B cell (primary cell): ENCODE results near the gene RNASEH1. TPM values are rescaled to one million over a fixed set of nuclear protein-coding genes. Genes with fewer than 3 reads are reported as not detected.

Experiments used
- ATAC-seq: fragments of 200-7000 bp; cut with Tn5 transposase; one replicate; pipeline ENCODE4 v1.10.0; 2021; ENCODE audit warnings: low read depth, mild to moderate bottlenecking, moderate number of reproducible peaks, moderate library complexity
- CTCF ChIA-PET: fragments of 350-600 bp; sonication (Branson Sonifier 250); formaldehyde crosslinking; loops from one replicate; lab custom pipeline; 2021; ENCODE audit warnings: antibody characterized with exemption, inconsistent platforms; lab: Charles Lee
- POLR2A ChIA-PET: fragments of 350-600 bp; sonication (Branson Sonifier 250); formaldehyde crosslinking; loops from one replicate; lab custom pipeline; 2021; ENCODE audit warnings: antibody characterized with exemption; lab: Charles Lee
- DNase-seq: peaks from one replicate; pipeline ENCODE4 v3.0.0; 2013
- H2AFZ ChIP-seq: 2 replicates; pipeline ENCODE4 v1.6.1; 2012; ENCODE audit warnings: mild to moderate bottlenecking, low read depth, low read length; ENCODE audit not compliant: insufficient read depth, poor library complexity, severe bottlenecking
- H3K27ac ChIP-seq, 2 donors: 1 replicate in 1 of 2; 2 replicates in 1 of 2; pipeline ENCODE4 v1.5.1; 2012 to 2013; ENCODE audit warnings: low read length in 2 of 2, mild to moderate bottlenecking in 2 of 2, moderate library complexity in 1 of 2
- H3K27me3 ChIP-seq, 4 experiments: fragments of 200-600 bp in 1 of 4; sonication (generic) in 1 of 4; replicated peaks in 1 of 4; 1 replicate in 2 of 4; 2 replicates in 2 of 4; pipeline versions ENCODE4 v1.6.1 to v1.7.0; 2013 to 2016; ENCODE audit warnings: low read length in 3 of 4, mild to moderate bottlenecking in 2 of 4, mixed read lengths in 1 of 4, moderate library complexity in 1 of 4; ENCODE audit not compliant: insufficient read depth in 4 of 4, control insufficient read depth in 3 of 4; ENCODE audit errors: control extremely low read depth in 1 of 4
- H3K36me3 ChIP-seq, 2 experiments: replicated peaks in 1 of 2; 1 replicate in 1 of 2; 2 replicates in 1 of 2; pipeline versions ENCODE4 v1.6.1 to v1.7.1; 2013; ENCODE audit warnings: low read length in 1 of 2; ENCODE audit not compliant: insufficient read depth in 2 of 2, control insufficient read depth in 1 of 2; ENCODE audit errors: control extremely low read depth in 1 of 2, extremely low read depth in 1 of 2
- H3K4me1 ChIP-seq, 2 donors: fragments of 200-600 bp in 1 of 2; sonication (generic) in 1 of 2; 1 replicate in 1 of 2; 2 replicates in 1 of 2; pipeline versions ENCODE4 v1.5.1 to v1.6.1; 2013 to 2017; ENCODE audit warnings: low read length in 2 of 2; ENCODE audit not compliant: control insufficient read depth in 2 of 2, insufficient read depth in 2 of 2
- H3K4me2 ChIP-seq: replicated peaks from 2 replicates; pipeline ENCODE3; 2012; ENCODE audit warnings: mild to moderate bottlenecking, low read depth, low read length; ENCODE audit not compliant: poor library complexity, severe bottlenecking
- H3K4me3 ChIP-seq, 5 experiments: fragments of 200-600 bp in 1 of 5; sonication (generic) in 1 of 5; 1 replicate in 3 of 5; 2 replicates in 2 of 5; pipeline versions ENCODE4 v1.5.1 to v1.7.0; 2011 to 2016; ENCODE audit warnings: low read length in 4 of 5, mild to moderate bottlenecking in 4 of 5, low read depth in 2 of 5, control low read depth in 1 of 5, moderate library complexity in 1 of 5; ENCODE audit not compliant: insufficient read depth in 1 of 5; ENCODE audit errors: control extremely low read depth in 1 of 5, extremely low read depth in 1 of 5
- H3K79me2 ChIP-seq: fragments of 200-600 bp; sonication (generic); one replicate; pipeline ENCODE4 v1.6.0; 2016; ENCODE audit warnings: low read length; ENCODE audit not compliant: control insufficient read depth, insufficient read depth
- H3K9ac ChIP-seq: fragments of 200-600 bp; sonication (generic); 2 replicates; pipeline ENCODE4 v1.6.1; 2017; ENCODE audit warnings: mild to moderate bottlenecking, low read length, moderate library complexity
- H3K9me3 ChIP-seq, 3 donors: one replicate each; pipeline versions ENCODE4 v1.6.1 to v1.7.1; 2013; ENCODE audit warnings: low read length in 2 of 3; ENCODE audit not compliant: control insufficient read depth in 2 of 3, insufficient read depth in 1 of 3; ENCODE audit errors: control extremely low read depth in 1 of 3
- H4K20me1 ChIP-seq: 2 replicates; pipeline ENCODE4 v1.6.0; 2012; ENCODE audit warnings: mild to moderate bottlenecking, low read length; ENCODE audit not compliant: insufficient read depth, control insufficient read depth, poor library complexity, severe bottlenecking
- H3K27ac Mint-ChIP-seq: one replicate; pipeline ENCODE4 v1.8.0; 2021; ENCODE audit warnings: mixed read lengths
- H3K27me3 Mint-ChIP-seq: one replicate; pipeline ENCODE4 v1.8.0; 2021; ENCODE audit warnings: mixed read lengths
- H3K4me1 Mint-ChIP-seq: one replicate; pipeline ENCODE4 v1.8.0; 2021; ENCODE audit warnings: mixed read lengths
- H3K4me3 Mint-ChIP-seq: one replicate; pipeline ENCODE4 v1.8.0; 2021; ENCODE audit warnings: mixed read lengths
- H3K9me3 Mint-ChIP-seq: one replicate; pipeline ENCODE4 v1.8.0; 2022; ENCODE audit warnings: mixed read lengths; ENCODE audit not compliant: insufficient read depth
- CTCF ChIP-seq: fragments of 200-600 bp; IDR thresholded peaks from one replicate; pipeline ENCODE4 v1.8.0; 2022; ENCODE audit warnings: antibody characterized with exemption, mild to moderate bottlenecking
- EZH2 ChIP-seq: IDR thresholded peaks from 2 replicates; pipeline ENCODE4 v1.6.1; 2012; ENCODE audit warnings: borderline replicate concordance, low read depth, mild to moderate bottlenecking, moderate library complexity, low read length; ENCODE audit not compliant: insufficient read depth, poor library complexity, severe bottlenecking
- WGBS: methylation state at CpG from one replicate; pipeline ENCODE4 v1.1.5; 2013; ENCODE audit warnings: missing lambda C conversion rate; ENCODE audit not compliant: insufficient coverage; 5-methylcytosine and 5-hydroxymethylcytosine counted together
- intact Hi-C: fragments of 100-400 bp; cut with micrococcal nuclease; formaldehyde crosslinking; loops from one replicate; pipeline ENCODE4 v1.10.0; 2022
- polyA plus RNA-seq: library from polyadenylated mRNA; depleted of rRNA; stranded (reverse); fragments of >200 nt; gene quantifications from 2 replicates; pipeline ENCODE4 v1.2.3, GENCODE V29; 2012
- total RNA-seq, 2 donors: library from RNA; stranded (reverse); fragments of 120-200 nt in 1 of 2; gene quantifications; 1 replicate in 1 of 2; 2 replicates in 1 of 2; pipeline versions ENCODE4 v1.2.3 to v1.2.4, GENCODE V29; 2013 to 2022

The RNASEH1 gene
- total and polyA plus RNA-seq, 2 donors (not counting 1 experiment from before 2014, with no cell fraction given), result 7.2 to 25.1 TPM

GRCh38 chr2:3596901-3597417 is 38.8 kb upstream of the RNASEH1 start:
- ATAC-seq, result no peak
- no peaks in the 10 kb centered on the region for H3K4me1 Mint-ChIP-seq
- no peak for TF ChIP-seq EZH2
- TF ChIP-seq CTCF, result no peak

GRCh38 chr2:3595985-3596384 is 37.9 kb upstream of the RNASEH1 start:
- intact Hi-C loops, result no loop called here
- H3K9me3 ChIP-seq, result peaks cover 0 to 2% (median 0%) of the 10 kb centered on the region in 3 donors
- no peaks in the 10 kb centered on the region for H3K4me1 ChIP-seq
- H3K27me3 ChIP-seq, result no peaks in the 10 kb centered on the region
- no peak overlapping the region for H2AFZ ChIP-seq
- H3K4me2 ChIP-seq, result no peak overlapping the region
- H3K79me2 ChIP-seq, result no peaks in the 10 kb centered on the region
- POLR2A ChIA-PET, result no interaction called here
- Mint-ChIP-seq H3K4me1 (no peaks in the 10 kb centered on the region), H3K27ac (no peak overlapping the region), H3K9me3 (no peaks in the 10 kb centered on the region), H3K27me3 (no peaks in the 10 kb centered on the region), H3K4me3 (no peak overlapping the region)
- CTCF ChIA-PET, result no interaction called here
- no peaks in the 10 kb centered on the region for H4K20me1 ChIP-seq
- TF ChIP-seq CTCF, result no peak
- no peak for TF ChIP-seq EZH2
- WGBS, result 56% methylated on average over 6 of the region's 6 CpGs
- DNase-seq (no peak), ATAC-seq (no peak)
- H3K27ac ChIP-seq, result no peak overlapping the region
- H3K9ac ChIP-seq, result no peak overlapping the region
- H3K36me3 ChIP-seq, result no peaks in the 10 kb centered on the region
- no peak overlapping the region for H3K4me3 ChIP-seq

More at GRCh38 chr2:3596901-3597417, 38.8 kb upstream of the RNASEH1 start:
- Mint-ChIP-seq H3K27me3 (no peaks in the 10 kb centered on the region), H3K9me3 (no peaks in the 10 kb centered on the region), H3K4me3 (no peak overlapping the region), H3K27ac (no peak overlapping the region)
- H3K4me3 ChIP-seq, result no peak overlapping the region
- intact Hi-C loops, result no loop called here
- H3K79me2 ChIP-seq, result no peaks in the 10 kb centered on the region
- H3K4me1 ChIP-seq, result no peaks in the 10 kb centered on the region
- ChIA-PET CTCF (no interaction called here), POLR2A (interaction anchor here (0.7 kb wide), 1 partner anchor 123 kb away, joined by 4 read pairs; no protein-coding TSS in a partner anchor)
- no peaks in the 10 kb centered on the region for H4K20me1 ChIP-seq
- WGBS, result 93% methylated on average over 14 of the region's 16 CpGs
- H3K4me2 ChIP-seq, result no peak overlapping the region
- H3K27ac ChIP-seq, result no peak overlapping the region
- peaks cover 0 to 2% (median 0%) of the 10 kb centered on the region in 3 donors for H3K9me3 ChIP-seq
- DNase-seq, result no peak
- no peaks in the 10 kb centered on the region for H3K36me3 ChIP-seq
- H2AFZ ChIP-seq, result no peak overlapping the region
- no peak overlapping the region for H3K9ac ChIP-seq
- no peaks in the 10 kb centered on the region for H3K27me3 ChIP-seq
